SK-N-SH (cell line): ENCODE measurements around the gene GRPEL2. TPM values are rescaled to one million over a fixed set of nuclear protein-coding genes. Genes with fewer than 3 reads are reported as not detected.

Source experiments
- CTCF ChIA-PET: fragments of 300-600, 350-600 bp; formaldehyde crosslinking; extraction: SDS; loops from one replicate; lab custom pipeline; 2021; lab: Yijun Ruan, JAX
- POLR2A ChIA-PET: fragments of 350-600 bp; sonication (Branson Sonifier 250); formaldehyde crosslinking; extraction: SDS; loops from one replicate; lab custom pipeline; 2020; ENCODE audit warnings: antibody characterized with exemption, inconsistent platforms; lab: Yijun Ruan, JAX
- DNase-seq: peaks from one replicate; pipeline ENCODE4 v3.0.0; 2012
- H2AFZ ChIP-seq: fragments of 200-600 bp; sonication (generic); 2 replicates; pipeline ENCODE4 v1.8.1; 2016; ENCODE audit warnings: antibody characterized with exemption, mild to moderate bottlenecking, low read depth
- H3F3A ChIP-seq: fragments of 200-600 bp; sonication (generic); replicated peaks from 2 replicates; pipeline ENCODE3; 2016; ENCODE audit warnings: antibody characterized with exemption, mild to moderate bottlenecking; ENCODE audit not compliant: insufficient read depth
- H3K27ac ChIP-seq, 2 experiments: fragments of 200-500 bp in 1 of 2; fragments of 200-600 bp in 1 of 2; sonication (Bioruptor generic) in 1 of 2; sonication (generic), shearing (Covaris generic) in 1 of 2; 2 replicates each; pipeline versions ENCODE4 v1.5.1 to v1.6.1; 2014 to 2016; ENCODE audit warnings: low read depth in 2 of 2, inconsistent platforms in 1 of 2, low read length in 1 of 2, mild to moderate bottlenecking in 1 of 2, mixed read lengths in 1 of 2
- H3K27me3 ChIP-seq: fragments of 200-600 bp; sonication (generic), shearing (Covaris generic); 2 replicates; pipeline ENCODE4 v1.6.1; 2016; ENCODE audit warnings: mixed run types; ENCODE audit not compliant: insufficient read depth
- H3K36me3 ChIP-seq, 2 experiments: fragments of 200-500 bp in 1 of 2; fragments of 200-600 bp in 1 of 2; sonication (Bioruptor generic) in 1 of 2; sonication (generic) in 1 of 2; replicated peaks in 1 of 2; 2 replicates each; pipeline versions ENCODE3 to v1.5.1; 2014 to 2016; ENCODE audit warnings: low read length in 1 of 2, mild to moderate bottlenecking in 1 of 2; ENCODE audit not compliant: insufficient read depth in 2 of 2, control insufficient read depth in 1 of 2
- H3K4me1 ChIP-seq, 2 experiments: fragments of 200-500 bp in 1 of 2; fragments of 200-600 bp in 1 of 2; sonication (Bioruptor generic) in 1 of 2; sonication (generic), shearing (Covaris generic) in 1 of 2; 2 replicates each; pipeline versions ENCODE4 v1.5.1 to v1.6.1; 2014 to 2016; ENCODE audit warnings: low read depth in 1 of 2, low read length in 1 of 2, mixed run types in 1 of 2; ENCODE audit not compliant: insufficient read depth in 2 of 2, control insufficient read depth in 1 of 2
- H3K4me2 ChIP-seq: fragments of 200-600 bp; sonication (generic), shearing (Covaris generic); 2 replicates; pipeline ENCODE4 v1.6.1; 2017; ENCODE audit warnings: mixed run types
- H3K4me3 ChIP-seq, 2 experiments: fragments of 200-500 bp in 1 of 2; fragments of 200-600 bp in 1 of 2; sonication (Bioruptor generic) in 1 of 2; sonication (generic), shearing (Covaris generic) in 1 of 2; 2 replicates each; pipeline versions ENCODE4 v1.5.1 to v1.8.1; 2014 to 2016; ENCODE audit warnings: low read depth in 2 of 2, inconsistent platforms in 1 of 2, low read length in 1 of 2, mild to moderate bottlenecking in 1 of 2, mixed read lengths in 1 of 2, moderate library complexity in 1 of 2
- H3K79me2 ChIP-seq: fragments of 200-600 bp; sonication (generic); 2 replicates; pipeline ENCODE4 v1.8.1; 2017; ENCODE audit warnings: mild to moderate bottlenecking; ENCODE audit not compliant: insufficient read depth
- H3K9ac ChIP-seq: fragments of 200-600 bp; sonication (generic); 2 replicates; pipeline ENCODE4 v1.6.1; 2017; ENCODE audit warnings: mixed run types
- H3K9me2 ChIP-seq: fragments of 200-600 bp; sonication (generic); 2 replicates; pipeline ENCODE4 v1.6.1; 2017; ENCODE audit warnings: mixed run types
- H3K9me3 ChIP-seq: fragments of 200-600 bp; sonication (generic); 2 replicates; pipeline ENCODE4 v1.6.1; 2017; ENCODE audit warnings: mixed run types, mild to moderate bottlenecking, moderate library complexity
- H4K20me1 ChIP-seq: fragments of 200-600 bp; sonication (generic); 2 replicates; pipeline ENCODE4 v1.6.1; 2017; ENCODE audit warnings: mild to moderate bottlenecking, mixed run types; ENCODE audit not compliant: insufficient read depth
- CHD2 ChIP-seq: fragments of 150-350 bp; IDR thresholded peaks from 2 replicates; pipeline ENCODE4 v1.6.1; 2018; ENCODE audit warnings: low read length; ENCODE audit not compliant: partially characterized antibody
- ELF1 ChIP-seq: IDR thresholded peaks from 2 replicates; pipeline ENCODE4 v1.4.0; 2012
- EZH2phosphoT487 ChIP-seq: fragments of 200-600 bp; sonication (generic); IDR thresholded peaks from 2 replicates; pipeline ENCODE4 v1.6.1; 2017; ENCODE audit warnings: low read depth, mixed run types, mild to moderate bottlenecking, antibody characterized with exemption, moderate library complexity, borderline replicate concordance
- MAX ChIP-seq: IDR thresholded peaks from 2 replicates; pipeline ENCODE4 v1.4.0; 2012; ENCODE audit warnings: low read depth
- MXI1 ChIP-seq: IDR thresholded peaks from 2 replicates; pipeline ENCODE4 v1.6.1; 2012; ENCODE audit warnings: mild to moderate bottlenecking, low read depth, low read length, improper control_type of control experiment
- NFIC ChIP-seq: IDR thresholded peaks from 2 replicates; pipeline ENCODE4 v1.4.0; 2012; ENCODE audit warnings: borderline replicate concordance
- PBX3 ChIP-seq: IDR thresholded peaks from 2 replicates; pipeline ENCODE4; 2012
- POLR2AphosphoS5 ChIP-seq: IDR thresholded peaks from 2 replicates; pipeline ENCODE4 v1.6.1; 2012; ENCODE audit warnings: low read depth, low read length
- RCOR1 ChIP-seq: fragments of 150-350 bp; IDR thresholded peaks from 2 replicates; pipeline ENCODE4 v1.6.1; 2017; ENCODE audit warnings: antibody characterized with exemption, low read length
- SIN3A ChIP-seq: IDR thresholded peaks from 2 replicates; pipeline ENCODE4 v1.6.1; 2012; ENCODE audit warnings: low read depth, mild to moderate bottlenecking, low read length, moderate library complexity, borderline replicate concordance
- TAF1 ChIP-seq: IDR thresholded peaks from 2 replicates; pipeline ENCODE4 v1.6.1; 2012; ENCODE audit warnings: low read depth, mild to moderate bottlenecking, low read length, moderate library complexity, borderline replicate concordance
- TCF12 ChIP-seq: IDR thresholded peaks from 2 replicates; pipeline ENCODE4 v1.4.0; 2012
- ZBTB33 ChIP-seq: IDR thresholded peaks from 2 replicates; pipeline ENCODE4 v1.4.0; 2012; ENCODE audit warnings: low read depth, borderline replicate concordance
- WGBS: methylation state at CpG from one replicate; pipeline ENCODE4 v1.1.6; 2017; ENCODE audit warnings: low lambda C conversion rate; 5-methylcytosine and 5-hydroxymethylcytosine counted together
- polyA plus RNA-seq, 3 experiments: library from polyadenylated mRNA; depleted of rRNA; stranded (reverse); fragments of >200 nt; gene quantifications; 2 replicates each; pipeline ENCODE4 v1.2.3, GENCODE V29; 2012

GRPEL2 gene
- polyA plus RNA-seq, 1 of the 3 experiments (the other 2 are of a cell fraction) = 4.6 TPM

GRCh38 chr5:149379818-149380374, 34.6 kb downstream of the GRPEL2 start:
- WGBS = 95% methylated on average over 5 of the region's 5 CpGs
- Histone ChIP-seq H3K27ac (no peak overlapping the region), H2AFZ (no peak overlapping the region), H3K9ac (no peak overlapping the region), H3K79me2 (no peaks in the 10 kb centered on the region), H3K4me3 (no peak overlapping the region), H3K36me3 (no peaks in the 10 kb centered on the region), H3K4me2 (no peak overlapping the region), H4K20me1 (no peaks in the 10 kb centered on the region), H3K27me3 (no peaks in the 10 kb centered on the region), H3K9me2 (no peaks in the 10 kb centered on the region), H3K4me1 (peaks cover 0 to 36% of the 10 kb centered on the region in 2 experiments; a peak in 1 of 4 replicates), H3F3A (no peaks in the 10 kb centered on the region), H3K9me3 (no peaks in the 10 kb centered on the region)
- TF ChIP-seq ELF1 (no peak), MXI1 (no peak), SIN3A (no peak), CHD2 (no peak), MAX (no peak), TCF12 (no peak), POLR2AphosphoS5 (no peak), EZH2phosphoT487 (no peak)
- ChIA-PET POLR2A (interaction anchor here (1.0 to 4.3 kb wide), 2 partner anchors 41 to 53 kb away, joined by 4 to 40 read pairs; no protein-coding TSS in a partner anchor), CTCF (interaction anchor here (0.8 to 41.4 kb wide), 5 partner anchors 10 to 183 kb away, joined by 3 to 1751 read pairs (median 12); no protein-coding TSS in a partner anchor)
- no peak for DNase-seq

GRCh38 chr5:149380466-149381121, 35.3 kb downstream of the GRPEL2 start:
- no peak overlapping the region for H2AFZ ChIP-seq
- TF ChIP-seq ZBTB33 (no peak), RCOR1 (no peak), NFIC (no peak), PBX3 (no peak), CHD2 (no peak), TAF1 (no peak), TCF12 (no peak)
- H3K4me2 ChIP-seq = no peak overlapping the region
- H3K9me2 ChIP-seq = no peaks in the 10 kb centered on the region
- H3K4me1 ChIP-seq = peaks cover 0 to 40% of the 10 kb centered on the region in 2 experiments; a peak in 1 of 4 replicates
- DNase-seq = no peak
- ChIA-PET POLR2A (interaction anchor here (1.5 to 4.3 kb wide), 4 partner anchors 9 to 53 kb away, joined by 3 to 40 read pairs (median 10); no protein-coding TSS in a partner anchor), CTCF (interaction anchor here (0.6 to 41.4 kb wide), 13 partner anchors 10 to 828 kb away, joined by 3 to 1751 read pairs (median 7); partner anchors contain the start of gene PCYOX1L)
- no peaks in the 10 kb centered on the region for H3K27me3 ChIP-seq
- H4K20me1 ChIP-seq = no peaks in the 10 kb centered on the region
- no peak overlapping the region for H3K4me3 ChIP-seq
- no peaks in the 10 kb centered on the region for H3F3A ChIP-seq
- no peaks in the 10 kb centered on the region for H3K9me3 ChIP-seq
- no peaks in the 10 kb centered on the region for H3K79me2 ChIP-seq
- H3K9ac ChIP-seq = no peak overlapping the region
- no peaks in the 10 kb centered on the region for H3K36me3 ChIP-seq
- H3K27ac ChIP-seq = no peak overlapping the region; a peak in 1 of 4 replicates
- 83% methylated on average over 14 of the region's 16 CpGs for WGBS
